ENCODE measurements around the gene CCDC183. TPM values are rescaled to one million over a fixed set of nuclear protein-coding genes. Genes with fewer than 3 reads are reported as not detected.

CCDC183 gene
- total RNA-seq, 1 donor from 2014 or later = 0.89 TPM

DNA sequence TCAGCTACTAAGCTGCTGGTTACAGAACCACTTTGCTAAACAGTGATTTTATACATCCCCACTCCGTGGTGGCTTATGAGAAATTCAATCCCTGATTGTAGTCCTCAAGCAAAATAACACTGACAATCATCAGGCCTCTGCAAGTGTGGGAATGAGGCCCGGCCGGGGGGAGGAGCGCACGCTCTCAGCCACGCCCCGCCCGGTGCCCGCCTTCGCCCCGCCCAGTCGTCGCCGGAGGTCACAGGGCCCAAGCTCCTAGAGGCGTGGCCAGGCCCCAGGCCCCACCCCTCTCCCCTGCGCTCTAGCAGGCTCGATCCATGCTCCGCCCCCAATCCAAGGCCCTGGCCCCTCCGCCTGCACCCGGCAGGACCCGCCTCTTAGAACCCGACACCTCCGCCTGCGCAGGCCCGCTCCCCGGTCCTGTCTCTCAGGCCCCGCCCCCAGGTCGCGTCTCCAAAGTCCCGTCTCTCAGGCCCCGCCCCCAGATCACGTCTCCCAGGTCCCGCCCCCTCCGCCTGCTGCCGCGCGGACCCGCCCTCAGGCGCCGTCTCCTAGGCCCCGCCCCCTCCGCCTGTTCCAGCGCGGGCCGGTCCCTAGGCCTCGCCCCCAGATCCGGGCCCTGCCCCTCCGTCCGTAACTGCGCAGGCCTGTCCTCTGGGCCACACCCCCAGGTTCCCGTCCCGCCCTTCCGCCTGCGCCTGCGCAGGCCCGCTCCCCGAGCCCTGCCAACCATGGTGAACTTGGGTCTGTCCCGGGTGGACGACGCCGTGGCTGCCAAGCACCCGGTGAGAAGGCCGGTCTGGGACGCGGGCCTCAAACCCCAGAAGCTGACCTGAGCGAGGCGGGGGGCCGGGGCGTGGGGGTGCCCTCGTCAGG, 5.3 kb upstream of the CCDC183 start, which contains the start of gene TMEM141:
TSS of gene TMEM141 (plus strand) at position 705 of the 876 bp plus-strand sequence. CDS start at position 732, 27 bp downstream.
- TF ChIP-seq, protein P1, sequence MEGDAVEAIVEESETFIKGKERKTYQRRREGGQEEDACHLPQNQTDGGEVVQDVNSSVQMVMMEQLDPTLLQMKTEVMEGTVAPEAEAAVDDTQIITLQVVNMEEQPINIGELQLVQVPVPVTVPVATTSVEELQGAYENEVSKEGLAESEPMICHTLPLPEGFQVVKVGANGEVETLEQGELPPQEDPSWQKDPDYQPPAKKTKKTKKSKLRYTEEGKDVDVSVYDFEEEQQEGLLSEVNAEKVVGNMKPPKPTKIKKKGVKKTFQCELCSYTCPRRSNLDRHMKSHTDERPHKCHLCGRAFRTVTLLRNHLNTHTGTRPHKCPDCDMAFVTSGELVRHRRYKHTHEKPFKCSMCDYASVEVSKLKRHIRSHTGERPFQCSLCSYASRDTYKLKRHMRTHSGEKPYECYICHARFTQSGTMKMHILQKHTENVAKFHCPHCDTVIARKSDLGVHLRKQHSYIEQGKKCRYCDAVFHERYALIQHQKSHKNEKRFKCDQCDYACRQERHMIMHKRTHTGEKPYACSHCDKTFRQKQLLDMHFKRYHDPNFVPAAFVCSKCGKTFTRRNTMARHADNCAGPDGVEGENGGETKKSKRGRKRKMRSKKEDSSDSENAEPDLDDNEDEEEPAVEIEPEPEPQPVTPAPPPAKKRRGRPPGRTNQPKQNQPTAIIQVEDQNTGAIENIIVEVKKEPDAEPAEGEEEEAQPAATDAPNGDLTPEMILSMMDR (IDR thresholded peaks at IDR 0.05) = no peak
- Mint-ChIP-seq H3K4me3 (ENCODE audit: unreplicated experiment) (peak within 1 kb of the TSS; percentile 81), H3K27me3 (ENCODE audit: unreplicated experiment) (peaks cover 7% of the 10 kb centered on the region), H3K27ac (ENCODE audit: unreplicated experiment) (peak within 1 kb of the TSS; percentile 76), H3K4me1 (ENCODE audit: unreplicated experiment) (peaks cover 19% of the 10 kb centered on the region), H3K36me3 (ENCODE audit: unreplicated experiment) (no peaks in the 10 kb centered on the region), H3K9me3 (ENCODE audit: unreplicated experiment) (no peaks in the 10 kb centered on the region)
- peak; percentile 100 for DNase-seq (ENCODE audit: extremely low spot score, unreplicated experiment)

DNA sequence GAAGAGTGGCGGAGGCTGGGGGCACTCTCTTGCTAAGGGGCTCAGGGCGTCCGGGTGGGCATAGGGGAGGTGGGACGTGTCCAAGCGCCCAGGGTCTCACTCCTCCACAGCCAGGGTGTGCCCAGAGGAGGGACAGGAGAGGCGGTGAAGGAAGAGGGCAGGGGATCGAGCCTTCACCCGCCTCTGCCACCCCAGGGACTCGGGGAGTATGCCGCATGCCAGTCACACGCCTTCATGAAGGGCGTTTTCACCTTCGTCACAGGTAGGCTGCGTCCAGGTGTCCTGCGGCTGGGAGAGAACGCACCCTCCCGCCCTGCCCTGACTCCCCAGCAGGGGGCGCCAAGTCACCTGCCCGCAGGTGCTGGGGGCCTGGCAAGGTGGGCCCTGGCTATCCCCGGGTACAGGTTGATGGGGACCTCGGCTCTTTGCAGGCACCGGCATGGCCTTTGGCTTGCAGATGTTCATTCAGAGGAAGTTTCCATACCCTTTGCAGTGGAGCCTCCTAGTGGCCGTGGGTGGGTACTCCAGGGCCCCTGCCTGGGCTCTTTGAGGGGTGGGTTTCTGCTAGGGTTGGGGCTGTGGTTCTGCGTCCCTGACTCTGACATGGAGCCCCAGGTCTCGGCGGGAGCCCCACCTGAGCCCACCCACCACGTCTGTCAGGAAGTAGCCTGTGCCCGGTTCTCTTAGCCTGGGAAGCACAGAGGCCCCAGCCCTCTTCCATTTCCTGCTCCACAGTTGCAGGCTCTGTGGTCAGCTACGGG, 4.4 kb upstream of the CCDC183 start:
- TF ChIP-seq, protein P1 (IDR thresholded peaks at IDR 0.05) = peak; percentile 98
- Mint-ChIP-seq H3K36me3 (ENCODE audit: unreplicated experiment) (no peaks in the 10 kb centered on the region), H3K27me3 (ENCODE audit: unreplicated experiment) (peaks cover 7% of the 10 kb centered on the region), H3K27ac (ENCODE audit: unreplicated experiment) (peak overlapping the region; percentile 76), H3K9me3 (ENCODE audit: unreplicated experiment) (no peaks in the 10 kb centered on the region), H3K4me1 (ENCODE audit: unreplicated experiment) (peaks cover 26% of the 10 kb centered on the region), H3K4me3 (ENCODE audit: unreplicated experiment) (peak overlapping the region; percentile 81)
- no peak for DNase-seq (ENCODE audit: extremely low spot score, unreplicated experiment)

DNA sequence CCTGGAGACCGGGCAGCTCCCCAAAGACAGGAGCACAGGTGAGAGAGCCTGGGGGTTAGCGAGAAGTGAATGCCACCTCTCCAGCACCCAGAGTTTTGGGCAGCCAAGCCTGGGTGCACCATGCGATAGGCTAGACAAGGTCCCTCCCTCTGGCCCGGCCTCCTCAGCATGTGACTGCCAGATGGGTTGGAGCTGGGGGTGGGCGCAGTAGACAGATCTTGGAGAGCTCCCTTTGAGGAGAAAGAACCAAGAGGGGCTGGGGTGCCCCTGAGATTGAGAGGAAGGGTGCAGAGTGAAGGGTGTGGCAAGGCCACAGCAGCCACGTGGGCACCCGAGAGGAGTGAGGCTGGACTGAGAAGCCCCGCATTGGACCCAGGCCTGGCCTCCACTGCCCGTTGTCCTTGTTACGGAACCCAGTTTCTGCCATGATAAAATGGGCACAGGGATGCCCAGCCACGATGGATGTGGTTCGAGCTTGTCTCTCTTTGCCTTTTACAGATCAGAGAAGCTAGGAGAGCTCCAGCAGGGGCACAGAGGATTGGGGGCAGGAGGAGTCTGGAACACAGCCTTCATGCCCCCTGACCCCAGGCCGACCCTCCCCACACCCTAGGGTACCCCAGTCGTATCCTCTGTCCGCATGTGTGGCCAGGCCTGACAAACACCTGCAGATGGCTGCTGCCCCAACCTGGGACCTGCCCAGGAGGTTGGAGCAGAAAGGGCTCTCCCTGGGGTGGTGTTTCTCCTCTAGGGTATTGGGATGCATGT, 3.6 kb upstream of the CCDC183 start:
- TF ChIP-seq, protein P1 (IDR thresholded peaks at IDR 0.05) = no peak
- Mint-ChIP-seq H3K4me1 (ENCODE audit: unreplicated experiment) (peaks cover 31% of the 10 kb centered on the region), H3K27me3 (ENCODE audit: unreplicated experiment) (peaks cover 6% of the 10 kb centered on the region), H3K36me3 (ENCODE audit: unreplicated experiment) (no peaks in the 10 kb centered on the region), H3K4me3 (ENCODE audit: unreplicated experiment) (peak overlapping the region; percentile 81), H3K9me3 (ENCODE audit: unreplicated experiment) (no peaks in the 10 kb centered on the region), H3K27ac (ENCODE audit: unreplicated experiment) (no peak overlapping the region)
- no peak for DNase-seq (ENCODE audit: extremely low spot score, unreplicated experiment)

DNA sequence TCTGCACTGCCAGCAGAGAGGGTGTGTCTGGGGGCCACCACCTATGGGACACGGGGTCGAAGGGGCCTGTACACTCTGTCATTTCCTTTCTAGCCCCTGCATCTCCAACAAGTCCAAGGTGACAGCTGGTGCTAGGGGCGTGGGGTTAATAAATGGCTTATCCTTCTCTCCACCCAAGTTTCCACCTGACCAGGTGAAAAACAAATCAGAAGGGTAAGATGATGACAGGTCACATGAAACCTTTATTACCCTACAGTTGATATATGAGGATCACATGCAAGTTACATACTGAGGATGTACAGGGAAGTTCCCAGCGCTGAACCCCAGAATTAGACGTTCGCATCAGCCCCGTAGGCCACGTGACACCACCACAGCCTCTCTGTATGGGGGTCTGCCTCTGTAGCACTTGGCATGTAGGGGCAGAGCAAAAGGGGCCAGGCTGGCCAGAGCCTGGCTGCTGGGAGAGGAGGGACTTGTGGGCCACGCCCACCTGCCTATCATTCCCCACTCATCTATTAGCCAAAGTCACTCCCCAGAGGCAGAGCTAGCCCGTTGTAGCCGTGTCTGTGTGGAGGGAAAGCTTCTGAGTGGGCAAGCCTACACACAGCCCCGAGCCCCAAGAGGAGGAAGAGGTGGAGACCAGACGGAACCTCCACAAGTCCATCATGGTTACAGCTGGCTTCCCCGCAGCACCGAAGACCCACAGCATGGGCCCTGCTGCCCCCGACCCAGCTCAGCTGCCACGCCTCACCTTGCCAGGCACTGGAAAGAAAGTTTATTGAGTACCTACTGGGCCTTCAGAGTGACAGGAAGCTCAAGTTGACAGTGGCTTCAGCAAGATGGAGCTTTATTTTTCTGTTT, 2.8 kb upstream of the CCDC183 start:
- Mint-ChIP-seq H3K27ac (ENCODE audit: unreplicated experiment) (no peak overlapping the region), H3K4me1 (ENCODE audit: unreplicated experiment) (peaks cover 25% of the 10 kb centered on the region), H3K36me3 (ENCODE audit: unreplicated experiment) (no peaks in the 10 kb centered on the region), H3K9me3 (ENCODE audit: unreplicated experiment) (no peaks in the 10 kb centered on the region), H3K4me3 (ENCODE audit: unreplicated experiment) (peak overlapping the region; percentile 18), H3K27me3 (ENCODE audit: unreplicated experiment) (peaks cover 6% of the 10 kb centered on the region)
- DNase-seq (ENCODE audit: extremely low spot score, unreplicated experiment) = no peak
- TF ChIP-seq, protein P1 (IDR thresholded peaks at IDR 0.05) = no peak

Data from osteocyte (in vitro differentiated cells).